Effector memory CD8-positive, alpha-beta T cell (primary cell): ENCODE measurements around the gene CABP2.

ENCODE experiments used
- ATAC-seq: fragments of 150-1000 bp; cut with Tn5 transposase; replicated peaks from 2 replicates; pipeline ENCODE4 v1.10.0; 2021; ENCODE audit warnings: mild to moderate bottlenecking, moderate library complexity
- DNase-seq, 3 experiments: peaks; one replicate each; pipeline ENCODE4 v3.0.0; 2021
- H3K27ac Mint-ChIP-seq, 2 donors: one replicate each; pipeline ENCODE4 v1.8.0; 2022; ENCODE audit warnings: mild to moderate bottlenecking in 2 of 2, mixed read lengths in 2 of 2, moderate library complexity in 2 of 2
- H3K27me3 Mint-ChIP-seq, 2 donors: one replicate each; pipeline ENCODE4 v1.8.0; 2022; ENCODE audit warnings: mixed read lengths in 2 of 2
- H3K36me3 Mint-ChIP-seq: one replicate; pipeline ENCODE4 v1.8.0; 2022; ENCODE audit warnings: mild to moderate bottlenecking, moderate library complexity, mixed read lengths; ENCODE audit not compliant: insufficient read depth
- H3K4me1 Mint-ChIP-seq, 2 donors: one replicate each; pipeline ENCODE4 v1.8.0; 2022; ENCODE audit warnings: low read depth in 2 of 2, mixed read lengths in 2 of 2
- H3K4me3 Mint-ChIP-seq, 2 donors: one replicate each; pipeline ENCODE4 v1.8.0; 2022; ENCODE audit warnings: mild to moderate bottlenecking in 2 of 2, mixed read lengths in 2 of 2, moderate library complexity in 2 of 2
- H3K9me3 Mint-ChIP-seq, 2 donors: one replicate each; pipeline ENCODE4 v1.8.0; 2022; ENCODE audit warnings: mixed read lengths in 2 of 2

Gene CABP2

GRCh38 chr11:67530282-67530592 lies 7.0 kb upstream of the CABP2 start:
- DNase-seq (no peak), ATAC-seq (no peak)
- Mint-ChIP-seq H3K36me3 (no peaks in the 10 kb centered on the region), H3K4me1 (peaks cover 0 to 1% of the 10 kb centered on the region in 2 donors), H3K9me3 (peaks cover 0 to 3% of the 10 kb centered on the region in 2 donors), H3K4me3 (no peak overlapping the region), H3K27ac (no peak overlapping the region), H3K27me3 (peaks cover 18 to 41% of the 10 kb centered on the region in 2 donors)

DNA sequence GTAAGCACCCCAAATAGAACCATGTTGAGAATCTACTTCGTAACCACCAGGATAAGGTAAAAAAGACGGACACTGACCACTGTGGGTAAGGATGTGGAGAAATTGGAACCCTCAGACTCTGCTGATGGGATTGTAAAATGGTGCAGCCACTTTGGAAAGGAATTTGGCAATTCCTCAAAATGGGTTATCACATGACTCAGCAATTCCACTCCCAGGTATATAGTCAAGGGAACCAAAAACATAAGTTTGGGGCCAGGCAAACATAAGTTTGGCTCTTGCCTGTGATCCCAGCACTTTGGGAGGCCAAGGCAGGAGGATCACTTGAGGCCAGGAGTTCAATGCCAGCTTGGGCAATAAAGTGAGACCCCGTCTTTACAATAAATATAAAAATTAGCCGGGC lies 5.1 kb upstream of the CABP2 start:
- H3K36me3 Mint-ChIP-seq: no peaks in the 10 kb centered on the region
- peaks cover 0 to 1% of the 10 kb centered on the region in 2 donors for H3K4me1 Mint-ChIP-seq
- peaks cover 18 to 52% of the 10 kb centered on the region in 2 donors for H3K27me3 Mint-ChIP-seq
- no peak overlapping the region for H3K27ac Mint-ChIP-seq
- ATAC-seq: no peak
- no peaks in the 10 kb centered on the region for H3K9me3 Mint-ChIP-seq
- H3K4me3 Mint-ChIP-seq: no peak overlapping the region
- DNase-seq: no peak

DNA sequence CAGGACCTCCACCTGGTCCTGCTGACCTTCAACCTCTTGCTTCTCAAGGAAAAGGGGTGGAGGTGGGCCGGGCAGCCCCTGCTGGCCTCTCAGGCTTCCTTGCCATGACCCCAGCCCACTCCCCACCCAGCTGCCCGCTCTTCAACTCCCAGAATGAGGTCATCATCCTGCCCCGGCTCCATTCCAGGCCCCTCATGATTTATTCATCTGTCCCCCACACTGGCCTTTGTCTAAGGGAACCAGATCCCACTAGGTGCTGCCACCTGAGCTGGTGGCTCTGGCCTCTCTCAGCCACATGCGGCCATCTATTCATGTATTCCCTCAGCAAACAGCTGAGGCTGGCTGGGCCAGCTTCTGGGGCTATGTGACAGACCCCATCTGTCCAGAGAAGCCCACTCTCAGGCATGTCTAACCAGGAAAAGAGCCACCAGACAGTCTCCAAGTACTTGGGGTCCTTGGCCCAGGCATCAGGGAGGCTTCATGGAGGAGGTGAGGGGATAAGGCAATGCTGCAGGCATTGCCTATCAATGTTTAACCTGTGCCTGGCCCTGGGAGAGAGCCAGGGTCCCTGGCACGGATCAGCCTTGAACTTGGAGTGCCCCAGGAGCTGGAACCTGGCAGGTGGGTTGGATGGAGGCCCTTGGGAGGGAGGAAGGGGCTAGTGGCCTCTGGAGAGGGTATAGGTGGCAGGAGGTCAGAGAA lies 2.2 kb upstream of the CABP2 start:
- Mint-ChIP-seq H3K27ac (peak overlapping the region in 1 of 2 donors; percentile 70), H3K4me3 (no peak overlapping the region), H3K9me3 (no peaks in the 10 kb centered on the region), H3K4me1 (peaks cover 0 to 1% of the 10 kb centered on the region in 2 donors), H3K36me3 (no peaks in the 10 kb centered on the region), H3K27me3 (peaks cover 18 to 66% of the 10 kb centered on the region in 2 donors)
- DNase-seq: no peak
- ATAC-seq: no peak

GRCh38 chr11:67524480-67524808 lies 1.2 kb upstream of the CABP2 start:
- Mint-ChIP-seq H3K27me3 (peaks cover 18 to 65% of the 10 kb centered on the region in 2 donors), H3K27ac (peak overlapping the region in 1 of 2 donors; percentile 73), H3K4me1 (peaks cover 0 to 1% of the 10 kb centered on the region in 2 donors), H3K4me3 (no peak overlapping the region), H3K9me3 (no peaks in the 10 kb centered on the region), H3K36me3 (no peaks in the 10 kb centered on the region)
- DNase-seq: no peak
- ATAC-seq: no peak

GRCh38 chr11:67523556-67524479 lies 572 bp upstream of the CABP2 start:
- no peak for DNase-seq

DNA sequence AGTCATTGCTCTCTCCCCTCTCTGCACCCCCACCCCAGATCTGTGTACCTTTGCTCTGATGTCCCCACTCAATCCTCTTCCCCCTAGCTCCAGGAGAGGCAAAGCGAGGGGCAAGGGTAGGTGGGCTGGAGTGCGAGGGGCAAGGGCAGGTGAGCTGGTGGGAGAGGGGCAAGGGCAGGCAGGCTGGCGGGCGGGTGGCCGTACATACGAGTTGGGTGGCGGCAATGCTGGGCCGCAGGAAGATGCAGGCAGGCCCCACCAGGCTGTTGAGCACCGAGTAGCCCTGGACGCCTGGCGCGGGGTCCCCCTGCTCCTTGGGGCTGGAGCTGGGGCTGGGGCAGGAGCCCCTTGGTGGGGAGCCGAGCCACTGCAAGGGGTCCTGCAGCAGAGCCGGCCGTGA lies 908 bp downstream of the CABP2 start:
- ATAC-seq: no peak
- H3K27me3 Mint-ChIP-seq: peaks cover 9 to 46% of the 10 kb centered on the region in 2 donors
- no peaks in the 10 kb centered on the region for H3K9me3 Mint-ChIP-seq
- H3K27ac Mint-ChIP-seq: no peak overlapping the region
- no peak for DNase-seq
- H3K4me3 Mint-ChIP-seq: no peak overlapping the region
- peaks cover 2% of the 10 kb centered on the region for H3K36me3 Mint-ChIP-seq
- H3K4me1 Mint-ChIP-seq: no peaks in the 10 kb centered on the region

More at GRCh38 chr11:67523556-67524479, 572 bp upstream of the CABP2 start:
- ATAC-seq: no peak
- no peak overlapping the region for H3K27ac Mint-ChIP-seq
- peaks cover 13 to 59% of the 10 kb centered on the region in 2 donors for H3K27me3 Mint-ChIP-seq
- H3K4me3 Mint-ChIP-seq: no peak overlapping the region
- H3K36me3 Mint-ChIP-seq: no peaks in the 10 kb centered on the region
- H3K9me3 Mint-ChIP-seq: no peaks in the 10 kb centered on the region
- H3K4me1 Mint-ChIP-seq: no peaks in the 10 kb centered on the region

GRCh38 chr11:67521924-67522323 lies 1.3 kb downstream of the CABP2 start:
- H3K4me3 Mint-ChIP-seq: no peak overlapping the region
- no peaks in the 10 kb centered on the region for H3K4me1 Mint-ChIP-seq
- no peaks in the 10 kb centered on the region for H3K9me3 Mint-ChIP-seq
- no peak for ATAC-seq
- H3K27ac Mint-ChIP-seq: no peak overlapping the region
- DNase-seq: no peak
- peaks cover 3% of the 10 kb centered on the region for H3K36me3 Mint-ChIP-seq
- peaks cover 5 to 46% of the 10 kb centered on the region in 2 donors for H3K27me3 Mint-ChIP-seq

GRCh38 chr11:67520856-67521824 lies 2.1 kb downstream of the CABP2 start:
- peaks cover 0 to 44% of the 10 kb centered on the region in 2 donors for H3K27me3 Mint-ChIP-seq

GRCh38 chr11:67519726-67520125 lies 3.5 kb downstream of the CABP2 start:
- no peaks in the 10 kb centered on the region for H3K9me3 Mint-ChIP-seq
- no peak overlapping the region for H3K27ac Mint-ChIP-seq
- no peak overlapping the region for H3K4me3 Mint-ChIP-seq
- ATAC-seq (no peak), DNase-seq (no peak)
- H3K4me1 Mint-ChIP-seq: no peaks in the 10 kb centered on the region
- peaks cover 7 to 44% of the 10 kb centered on the region in 2 donors for H3K27me3 Mint-ChIP-seq
- peaks cover 3% of the 10 kb centered on the region for H3K36me3 Mint-ChIP-seq

More at GRCh38 chr11:67520856-67521824, 2.1 kb downstream of the CABP2 start:
- Mint-ChIP-seq H3K9me3 (no peaks in the 10 kb centered on the region), H3K27ac (no peak overlapping the region), H3K4me3 (no peak overlapping the region), H3K4me1 (no peaks in the 10 kb centered on the region), H3K36me3 (peaks cover 3% of the 10 kb centered on the region)
- no peak for DNase-seq
- no peak for ATAC-seq

DNA sequence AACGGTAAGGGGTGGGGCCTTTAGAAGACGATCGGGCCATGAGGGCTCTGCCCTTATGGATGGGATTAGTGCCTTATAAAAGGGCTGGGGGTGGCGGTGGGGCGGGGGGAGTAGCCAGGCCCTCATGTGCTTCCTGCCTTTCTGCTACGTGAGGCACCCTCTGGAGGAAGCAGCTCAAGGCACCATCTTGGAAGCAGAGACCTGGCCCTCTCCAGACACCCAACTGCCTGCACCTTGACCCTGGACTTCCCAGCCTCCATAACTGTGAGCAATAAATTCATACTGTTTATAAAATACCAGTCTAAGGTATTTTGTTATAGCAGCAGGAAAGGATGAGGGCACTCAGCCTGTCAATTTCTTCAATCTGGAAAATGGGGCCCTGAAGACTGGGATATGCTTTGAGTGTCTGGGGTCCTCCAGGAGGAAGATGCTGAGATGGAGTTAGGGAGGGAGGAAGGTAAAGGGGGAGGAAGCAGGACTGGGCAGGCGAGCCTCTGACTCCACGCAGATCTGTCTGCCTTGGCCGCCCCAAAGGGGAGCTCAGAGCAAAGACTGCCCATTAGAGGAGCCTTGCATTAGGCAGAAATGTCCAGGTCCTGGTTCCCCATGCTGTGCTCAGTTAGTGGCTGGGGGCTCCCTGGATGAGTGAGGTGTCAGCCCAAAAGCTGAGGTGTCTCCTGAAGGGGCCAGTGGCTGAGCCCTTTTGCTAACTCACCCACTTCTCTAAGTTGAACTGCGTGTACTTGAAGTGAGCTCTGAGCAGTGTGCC lies 5.3 kb downstream of the CABP2 start:
- peaks cover 3% of the 10 kb centered on the region for H3K36me3 Mint-ChIP-seq
- peaks cover 22 to 49% of the 10 kb centered on the region in 2 donors for H3K27me3 Mint-ChIP-seq
- H3K27ac Mint-ChIP-seq: peak overlapping the region in 1 of 2 donors; percentile 23
- no peak for ATAC-seq
- H3K4me1 Mint-ChIP-seq: no peaks in the 10 kb centered on the region
- H3K4me3 Mint-ChIP-seq: no peak overlapping the region
- no peaks in the 10 kb centered on the region for H3K9me3 Mint-ChIP-seq
- DNase-seq: no peak

GRCh38 chr11:67516806-67517205 lies 6.4 kb downstream of the CABP2 start:
- H3K36me3 Mint-ChIP-seq: peaks cover 3% of the 10 kb centered on the region
- H3K4me3 Mint-ChIP-seq: no peak overlapping the region
- no peaks in the 10 kb centered on the region for H3K4me1 Mint-ChIP-seq
- no peak overlapping the region for H3K27ac Mint-ChIP-seq
- DNase-seq (no peak), ATAC-seq (no peak)
- H3K9me3 Mint-ChIP-seq: no peaks in the 10 kb centered on the region
- H3K27me3 Mint-ChIP-seq: peaks cover 22 to 42% of the 10 kb centered on the region in 2 donors

DNA sequence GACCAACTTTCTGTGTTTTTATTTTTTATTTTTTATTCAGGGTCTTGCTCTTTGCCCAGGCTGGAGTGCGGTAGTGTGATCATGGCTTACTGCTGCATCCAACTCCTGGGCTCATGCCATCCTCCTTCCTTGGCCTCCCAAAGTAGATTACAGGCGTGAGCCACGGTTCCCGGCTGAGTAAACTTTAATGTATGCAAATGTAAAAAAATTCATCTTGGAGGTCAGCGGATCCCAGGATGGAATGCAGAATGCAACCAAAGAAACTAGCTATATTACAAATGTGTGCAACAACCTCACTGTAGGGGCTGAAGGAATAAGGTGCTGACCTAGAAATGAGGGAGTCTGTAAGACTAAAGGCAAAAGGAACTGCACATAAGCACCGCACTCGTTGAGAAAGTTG lies 9.1 kb downstream of the CABP2 start:
- H3K9me3 Mint-ChIP-seq: no peaks in the 10 kb centered on the region
- ATAC-seq: no peak

More for the DNA sequence above, 9.1 kb downstream of the CABP2 start:
- Mint-ChIP-seq H3K36me3 (peaks cover 7% of the 10 kb centered on the region), H3K27ac (no peak overlapping the region), H3K27me3 (peaks cover 30 to 41% of the 10 kb centered on the region in 2 donors), H3K4me3 (no peak overlapping the region), H3K4me1 (peaks cover 2% of the 10 kb centered on the region in 2 donors)
- DNase-seq: no peak
